GM18505 (cell line): Measurements from ENCODE around the gene LIMK1.

Experiments
- ATAC-seq: cut with Tn5 transposase; IDR thresholded peaks from one replicate; pipeline ENCODE4 v1.9.1; 2021; ENCODE audit not compliant: unreplicated experiment
- POLR2A ChIP-seq: IDR thresholded peaks from 4 replicates; pipeline ENCODE4 v1.6.1; 2011; ENCODE audit warnings: borderline replicate concordance; ENCODE audit not compliant: insufficient read depth, insufficient read length; ENCODE audit errors: extremely low read depth

The LIMK1 gene

GRCh38 chr7:74048999-74049599 is 34.5 kb upstream of the LIMK1 start:
- ATAC-seq, result no peak
- TF ChIP-seq POLR2A, result no peak

GRCh38 chr7:74049997-74050798 is 33.4 kb upstream of the LIMK1 start:
- no peak for TF ChIP-seq POLR2A
- no peak for ATAC-seq

GRCh38 chr7:74051193-74051592 is 32.4 kb upstream of the LIMK1 start:
- ATAC-seq, result no peak
- no peak for TF ChIP-seq POLR2A

GRCh38 chr7:74051629-74052410 is 31.8 kb upstream of the LIMK1 start:
- TF ChIP-seq POLR2A, result no peak
- ATAC-seq, result no peak

- TF ChIP-seq POLR2A, result no peak
- ATAC-seq, result no peak
These were observed 31.0 kb upstream of the LIMK1 start for GRCh38 chr7:74052628-74053027.

- TF ChIP-seq POLR2A, result no peak
- no peak for ATAC-seq
These were observed 29.9 kb upstream of the LIMK1 start for GRCh38 chr7:74053589-74054186.

GRCh38 chr7:74056096-74056915 is 27.3 kb upstream of the LIMK1 start:
- ATAC-seq, result no peak
- no peak for TF ChIP-seq POLR2A

GRCh38 chr7:74057216-74057925 is 26.2 kb upstream of the LIMK1 start:
- ATAC-seq, result no peak
- TF ChIP-seq POLR2A, result no peak

- TF ChIP-seq POLR2A, result no peak
- ATAC-seq, result no peak
These were observed 25.6 kb upstream of the LIMK1 start for GRCh38 chr7:74057987-74058386.

- no peak for ATAC-seq
- no peak for TF ChIP-seq POLR2A
These were observed 25.1 kb upstream of the LIMK1 start for GRCh38 chr7:74058486-74058885.

- ATAC-seq, result no peak
- TF ChIP-seq POLR2A, result no peak
These were observed 24.6 kb upstream of the LIMK1 start for GRCh38 chr7:74059037-74059436.
